Suppressor macrophage (primary cell): ENCODE data around the gene PRM3.

ENCODE experiments used
- DNase-seq, 4 experiments: peaks; one replicate each; pipeline ENCODE4 v3.0.0-alpha.2; 2020 to 2022

The PRM3 gene

GRCh38 chr16:11280616-11281522 lies 7.4 kb upstream of the PRM3 start, which contains the start of gene PRM1:
TSS of gene PRM1 (minus strand) at chr16:11281330. CDS start at chr16:11281238, 92 bp downstream.
- no peak for DNase-seq

DNA sequence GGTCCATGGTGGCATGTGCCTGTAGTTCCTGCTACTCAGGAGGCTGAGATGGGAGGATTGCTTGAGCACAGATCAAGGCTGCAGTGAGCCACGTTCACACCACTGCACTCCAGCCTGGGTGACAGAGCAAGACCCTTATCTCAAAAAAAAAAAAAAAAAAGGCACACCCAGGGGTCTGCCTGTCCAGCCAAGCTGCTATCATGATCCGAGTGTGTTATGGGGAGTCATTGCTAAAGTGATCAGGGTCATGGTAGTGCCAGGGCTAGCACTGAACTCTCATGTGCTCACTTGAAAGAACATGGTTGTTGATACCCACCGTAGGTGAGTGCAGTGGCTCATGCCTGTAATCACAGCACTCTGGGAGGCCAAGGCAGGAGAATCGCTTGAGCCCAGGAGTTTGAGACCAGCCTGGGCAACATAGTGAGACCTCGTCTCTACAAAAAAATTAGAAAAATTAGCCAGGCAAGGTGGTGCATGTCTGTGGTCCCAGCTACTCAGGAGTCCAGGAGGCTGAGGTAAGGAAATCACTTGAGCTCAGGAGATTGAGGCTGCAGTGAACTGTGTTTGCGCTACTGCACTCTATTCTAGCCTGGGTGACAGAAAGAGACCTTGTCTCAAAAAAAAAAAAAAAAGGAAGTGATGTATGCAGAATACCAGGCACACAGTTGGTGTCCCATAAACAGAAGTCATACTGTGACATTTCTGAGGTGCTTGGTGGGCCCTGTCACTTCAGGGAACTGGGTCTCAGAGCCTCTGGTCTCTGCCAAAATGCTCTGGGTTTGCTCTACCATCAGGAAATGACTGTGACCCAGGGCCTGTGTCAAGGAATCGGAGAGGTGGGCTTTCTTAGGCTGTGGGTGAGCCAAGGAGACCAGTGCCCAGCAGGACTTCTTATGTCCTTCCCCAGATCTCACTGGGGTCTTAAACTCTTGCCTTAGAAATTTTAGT lies 5.5 kb upstream of the PRM3 start:
- peak in 3 of 4 experiments; percentile 32 to 52 (median 50) for DNase-seq

GRCh38 chr16:11277607-11278337 lies 4.3 kb upstream of the PRM3 start:
- DNase-seq = no peak

DNA sequence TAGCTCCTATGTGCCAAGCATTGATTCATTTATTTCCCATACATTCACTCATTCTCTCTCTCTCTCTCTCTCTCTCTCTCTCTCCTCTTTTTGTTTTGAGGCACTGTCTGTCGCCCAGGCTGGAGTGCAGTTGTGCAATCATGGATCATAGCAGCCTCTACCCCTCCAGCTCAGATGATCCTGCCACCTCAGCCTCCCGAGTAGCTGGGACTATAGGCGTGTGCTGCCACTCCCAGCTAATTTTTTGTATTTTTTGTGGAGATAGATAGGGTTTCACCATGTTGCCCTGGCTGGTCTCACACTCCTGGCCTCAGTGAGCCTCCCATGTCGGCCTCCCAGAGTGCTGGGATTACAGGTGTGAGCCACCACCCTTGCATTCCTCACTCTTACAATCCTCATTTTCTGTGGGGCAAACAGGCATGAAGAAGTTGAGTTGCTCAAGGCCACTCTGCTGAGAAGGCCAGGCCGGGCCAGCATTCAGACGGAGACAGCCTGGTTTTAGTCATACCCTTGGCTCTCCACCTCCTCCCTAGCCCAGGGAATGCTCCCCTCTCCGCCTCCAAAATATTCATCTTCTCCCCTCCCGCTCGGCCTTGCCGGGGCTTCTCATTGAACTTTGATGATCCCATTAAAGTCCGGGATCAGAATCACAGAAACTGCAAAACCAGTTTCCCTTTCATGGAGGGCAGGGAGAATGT lies 3.6 kb upstream of the PRM3 start:
- no peak for DNase-seq

DNA sequence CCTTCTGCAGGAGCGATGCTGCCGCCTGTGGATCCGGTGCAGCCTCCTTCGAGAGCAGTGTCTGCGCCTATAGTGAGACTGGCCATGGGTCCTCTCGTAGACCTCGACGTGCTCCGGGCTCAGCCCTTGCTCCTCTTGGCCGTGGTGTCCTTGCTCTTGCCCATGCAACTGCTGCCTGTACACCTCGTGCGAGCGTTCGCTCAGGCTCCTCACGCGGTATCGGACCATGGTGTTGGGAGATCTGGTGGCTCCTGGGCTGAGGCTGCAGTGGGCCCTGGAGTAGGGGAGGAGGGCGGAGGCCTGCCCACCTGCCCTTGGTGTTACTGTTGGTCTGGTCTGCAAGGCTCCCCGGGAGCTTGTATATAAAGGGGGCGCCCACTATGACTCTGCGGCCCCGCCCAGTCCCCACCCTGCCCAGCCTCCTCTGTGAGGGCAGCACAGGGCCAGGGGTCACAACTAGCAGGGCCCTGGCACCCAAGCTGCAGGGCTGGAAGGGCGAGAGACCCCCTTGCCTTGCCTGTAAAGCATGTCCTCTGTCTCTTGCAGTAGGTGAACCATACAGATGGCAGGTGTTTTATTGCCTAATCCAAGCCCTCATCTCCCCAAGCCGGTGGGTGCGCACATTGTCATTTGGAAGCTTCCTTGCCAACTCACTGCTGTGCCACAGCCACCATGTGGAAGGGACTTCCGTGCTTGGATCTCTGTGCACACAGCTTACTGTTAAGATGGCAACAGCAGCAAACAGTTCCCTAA lies 2.9 kb upstream of the PRM3 start, which contains the start of gene PRM2:
PRM2 (minus strand) TSS at position 338 of the 753 bp plus-strand sequence; CDS start at position 228, 110 bp downstream.
- no peak for DNase-seq

DNA sequence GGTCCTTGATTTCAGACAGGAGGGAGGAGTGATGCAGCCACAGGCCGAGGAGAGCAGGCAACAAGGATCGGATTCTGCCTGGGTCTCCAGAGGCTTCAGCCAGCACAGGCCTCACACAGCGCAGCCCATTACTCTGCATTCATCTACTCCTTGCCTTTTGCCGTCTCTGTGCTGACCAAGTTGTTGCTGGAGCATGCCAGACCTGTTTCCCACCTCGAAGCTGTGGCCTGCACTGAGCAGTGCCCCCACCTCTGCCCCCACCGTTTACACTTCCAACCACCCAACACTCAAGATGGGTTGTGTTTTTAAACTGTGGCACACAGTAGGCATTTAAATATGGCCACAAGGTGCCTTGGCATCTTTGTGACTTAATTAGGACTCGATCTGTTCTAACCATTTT lies 1.5 kb upstream of the PRM3 start:
- no peak for DNase-seq

- DNase-seq = no peak
Observed at GRCh38 chr16:11273721-11274324, 394 bp upstream of the PRM3 start.

DNA sequence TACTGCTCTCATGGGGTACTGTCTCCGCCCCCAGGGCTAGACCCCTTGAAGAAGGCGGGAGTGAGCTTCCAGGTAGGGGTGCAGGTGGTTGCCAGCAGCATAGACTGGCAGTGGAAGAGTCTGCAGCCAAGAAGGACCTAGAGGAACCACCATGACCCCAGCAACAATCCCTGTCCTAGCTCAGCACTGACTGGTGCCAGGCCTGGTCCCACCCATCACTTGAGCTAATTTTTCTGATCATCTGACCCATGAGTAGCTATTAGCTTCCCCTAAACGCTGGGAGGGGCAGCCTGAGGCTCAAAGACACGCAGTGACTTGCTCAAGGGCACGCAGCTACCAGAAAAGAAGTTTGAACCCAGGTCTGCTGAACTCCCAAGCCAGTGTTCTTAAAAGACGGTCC lies 945 bp downstream of the PRM3 start:
- DNase-seq = no peak

GRCh38 chr16:11271610-11272009 lies 1.8 kb downstream of the PRM3 start:
- DNase-seq = no peak

- DNase-seq = no peak
Observed at GRCh38 chr16:11270602-11271162, 2.7 kb downstream of the PRM3 start.

DNA sequence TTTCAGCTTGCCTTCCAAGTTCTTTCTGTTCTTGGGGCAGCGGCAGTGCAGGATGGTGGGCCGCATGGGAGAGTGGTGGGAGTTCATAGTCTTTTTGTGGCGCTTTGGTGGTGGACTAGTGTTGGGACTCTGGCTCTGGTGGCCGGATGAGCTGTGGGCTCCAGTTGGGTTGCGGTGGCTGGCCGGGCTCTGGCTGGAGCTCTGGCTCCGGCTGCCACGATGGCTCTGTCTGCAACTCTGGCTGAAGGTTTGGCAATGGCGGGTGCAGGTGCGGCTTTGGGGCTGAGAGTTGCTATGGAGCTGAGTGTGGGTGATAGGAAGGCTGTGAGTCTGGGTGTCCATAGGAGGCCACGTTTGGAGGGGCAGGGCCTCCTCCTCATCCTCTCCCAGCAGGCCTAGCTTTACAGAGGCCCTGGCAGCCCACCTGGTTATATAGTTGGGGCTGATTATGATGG lies 4.5 kb downstream of the PRM3 start, which contains the start of gene TNP2:
TNP2 (minus strand) TSS at position 405 of the 455 bp plus-strand sequence; CDS start at position 342, 63 bp downstream.
- DNase-seq = peak in 1 of 4 experiments; percentile 0

- DNase-seq = no peak
Observed at GRCh38 chr16:11265124-11265523, 8.3 kb downstream of the PRM3 start.

GRCh38 chr16:11264155-11264832 lies 9.1 kb downstream of the PRM3 start:
- DNase-seq = peak in 3 of 4 experiments; percentile 24 to 41 (median 40)

DNA sequence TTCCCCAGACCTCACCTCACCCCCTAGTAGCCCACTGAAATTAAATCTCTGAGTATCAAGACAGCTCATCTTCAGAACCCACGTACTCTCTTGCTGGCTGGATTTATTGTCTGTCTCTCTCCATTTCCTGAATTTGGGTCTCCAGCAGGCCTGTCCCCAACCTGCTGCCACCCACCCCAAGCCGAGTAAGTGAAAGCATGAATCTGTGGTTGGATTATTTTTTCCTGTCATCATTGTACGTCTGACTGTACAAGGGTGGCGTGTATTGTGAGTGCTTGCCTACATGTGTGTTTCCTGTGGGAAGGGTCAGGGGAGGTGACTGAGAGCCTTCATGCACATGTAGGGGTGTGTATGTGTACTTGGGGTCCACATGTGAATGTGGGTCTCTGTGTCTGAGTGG lies 9.7 kb downstream of the PRM3 start:
- peak in 1 of 4 experiments; percentile 1 for DNase-seq

- DNase-seq = no peak
Observed at GRCh38 chr16:11262915-11263314, 10.5 kb downstream of the PRM3 start.

- no peak for DNase-seq
Observed at GRCh38 chr16:11260596-11260966, 12.8 kb downstream of the PRM3 start.

- DNase-seq = no peak
Observed at GRCh38 chr16:11259655-11260595, 13.5 kb downstream of the PRM3 start.
